GM12801 (cell line): ENCODE data around the gene VANGL2.

ENCODE experiments used
- TF ChIP-seq, protein P1 (sequence below): IDR thresholded peaks from one replicate; pipeline ENCODE4 v1.5.1; 2011; ENCODE audit warnings: control low read depth; ENCODE audit not compliant: insufficient read length; ENCODE audit errors: extremely low read depth

The VANGL2 gene

DNA sequence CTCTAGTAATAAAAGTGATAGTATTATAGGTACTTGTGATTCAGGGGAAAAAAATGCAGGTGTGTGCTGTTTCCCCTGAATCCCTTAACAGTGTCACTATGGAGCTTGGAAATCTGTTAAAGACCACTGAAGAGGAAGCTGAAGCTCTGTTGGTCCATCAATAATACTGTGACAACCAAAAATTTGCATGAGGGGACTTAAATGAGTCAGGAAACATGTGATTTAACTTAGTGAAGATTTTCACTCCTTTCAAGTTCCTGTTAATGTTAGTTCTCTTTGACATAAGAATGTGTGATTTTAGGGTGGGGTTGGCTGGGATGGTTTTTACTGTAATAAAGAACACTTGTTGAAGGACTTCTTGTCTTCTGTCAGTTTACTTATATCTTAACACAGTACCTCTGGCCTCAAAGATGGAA is 32.0 kb downstream of the VANGL2 start:
- TF ChIP-seq, protein P1, sequence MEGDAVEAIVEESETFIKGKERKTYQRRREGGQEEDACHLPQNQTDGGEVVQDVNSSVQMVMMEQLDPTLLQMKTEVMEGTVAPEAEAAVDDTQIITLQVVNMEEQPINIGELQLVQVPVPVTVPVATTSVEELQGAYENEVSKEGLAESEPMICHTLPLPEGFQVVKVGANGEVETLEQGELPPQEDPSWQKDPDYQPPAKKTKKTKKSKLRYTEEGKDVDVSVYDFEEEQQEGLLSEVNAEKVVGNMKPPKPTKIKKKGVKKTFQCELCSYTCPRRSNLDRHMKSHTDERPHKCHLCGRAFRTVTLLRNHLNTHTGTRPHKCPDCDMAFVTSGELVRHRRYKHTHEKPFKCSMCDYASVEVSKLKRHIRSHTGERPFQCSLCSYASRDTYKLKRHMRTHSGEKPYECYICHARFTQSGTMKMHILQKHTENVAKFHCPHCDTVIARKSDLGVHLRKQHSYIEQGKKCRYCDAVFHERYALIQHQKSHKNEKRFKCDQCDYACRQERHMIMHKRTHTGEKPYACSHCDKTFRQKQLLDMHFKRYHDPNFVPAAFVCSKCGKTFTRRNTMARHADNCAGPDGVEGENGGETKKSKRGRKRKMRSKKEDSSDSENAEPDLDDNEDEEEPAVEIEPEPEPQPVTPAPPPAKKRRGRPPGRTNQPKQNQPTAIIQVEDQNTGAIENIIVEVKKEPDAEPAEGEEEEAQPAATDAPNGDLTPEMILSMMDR: no peak

- TF ChIP-seq, protein P1: no peak
These were observed 36.6 kb downstream of the VANGL2 start for GRCh38 chr1:160436966-160437365.

- TF ChIP-seq, protein P1: no peak
These were observed 37.3 kb downstream of the VANGL2 start for GRCh38 chr1:160437432-160438316.

GRCh38 chr1:160438317-160438918 is 38.1 kb downstream of the VANGL2 start:
- TF ChIP-seq, protein P1: no peak

- TF ChIP-seq, protein P1: no peak
These were observed 38.6 kb downstream of the VANGL2 start for GRCh38 chr1:160438935-160439334.

DNA sequence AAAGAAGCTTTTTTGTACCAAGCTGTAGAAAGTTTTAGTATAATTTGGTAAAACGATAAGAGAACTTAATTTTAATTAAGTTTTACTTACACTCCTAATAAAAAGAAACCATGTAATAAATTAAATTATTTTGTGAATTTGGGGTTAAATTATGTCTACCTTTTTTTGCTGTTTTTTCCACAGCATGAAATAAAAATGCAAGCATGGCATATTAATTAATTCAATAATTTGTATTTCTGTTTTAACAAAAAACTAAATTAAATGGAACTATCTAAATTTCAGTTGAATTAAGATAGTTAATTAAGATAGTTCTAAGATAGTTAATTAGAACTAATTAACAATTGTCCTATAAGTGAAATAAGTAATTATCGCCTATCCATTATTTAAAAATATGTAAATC is 39.4 kb downstream of the VANGL2 start:
- TF ChIP-seq, protein P1: no peak

GRCh38 chr1:160446945-160447600 is 46.7 kb downstream of the VANGL2 start:
- TF ChIP-seq, protein P1: no peak
